PFSK-1 (cell line): ENCODE results near the gene SS18L1.
A peak's percentile ranks its signal among the peaks of the same experiment; 100 is the strongest.

Experiments
- FOXP2 ChIP-seq: optimal IDR thresholded peaks from 2 replicates; pipeline ENCODE3; 2011; ENCODE audit warnings: borderline replicate concordance, control low read depth, inconsistent platforms; ENCODE audit not compliant: insufficient read depth; ENCODE audit errors: extremely low read length, extremely low read depth
- POLR2AphosphoS5 ChIP-seq: IDR thresholded peaks from 2 replicates; pipeline ENCODE4 v1.6.1; 2012; ENCODE audit warnings: low read depth, mild to moderate bottlenecking, control low read depth, low read length, moderate library complexity
- REST ChIP-seq, 2 experiments: IDR thresholded peaks; 2 replicates each; pipeline versions ENCODE4 v1.6.1 to v1.8.0; 2011 to 2012; ENCODE audit warnings: low read depth in 2 of 2, low read length in 2 of 2, control low read depth in 1 of 2, inconsistent platforms in 1 of 2, mild to moderate bottlenecking in 1 of 2, moderate library complexity in 1 of 2; ENCODE audit not compliant: insufficient read depth in 1 of 2
- SIN3A ChIP-seq: IDR thresholded peaks from 2 replicates; pipeline ENCODE4 v1.6.1; 2012; ENCODE audit warnings: mild to moderate bottlenecking, low read length, moderate library complexity, borderline replicate concordance; ENCODE audit not compliant: insufficient read depth
- TAF1 ChIP-seq: IDR thresholded peaks from 2 replicates; pipeline ENCODE4 v1.6.1; 2012; ENCODE audit warnings: low read length, control low read depth, borderline replicate concordance; ENCODE audit not compliant: insufficient read depth

Gene SS18L1

GRCh38 chr20:62120365-62120762 lies 23.2 kb upstream of the SS18L1 start:
- no peak for TF ChIP-seq TAF1
- no peak for TF ChIP-seq REST (IDR thresholded peaks at IDR 0.05; ENCODE audit: insufficient read depth in 1 of 2, low read depth in 2 of 2, low read length in 2 of 2)
- TF ChIP-seq POLR2AphosphoS5 = no peak
- TF ChIP-seq SIN3A = no peak
- TF ChIP-seq FOXP2 = no peak

- TF ChIP-seq TAF1 = no peak
- no peak for TF ChIP-seq POLR2AphosphoS5
- TF ChIP-seq REST (IDR thresholded peaks at IDR 0.05; ENCODE audit: insufficient read depth in 1 of 2, low read depth in 2 of 2, low read length in 2 of 2) = no peak
- TF ChIP-seq SIN3A = no peak
- no peak for TF ChIP-seq FOXP2
These were observed 22.4 kb upstream of the SS18L1 start for GRCh38 chr20:62120990-62121775.

GRCh38 chr20:62121776-62122653 lies 21.6 kb upstream of the SS18L1 start, which contains the start of gene LSM14B:
Gene LSM14B, plus strand, starts transcription at chr20:62122475. Its CDS starts 192 bp downstream, at chr20:62122667.
- TF ChIP-seq POLR2AphosphoS5 = peak; percentile 72; the same call in 1 of the 2 replicates
- TF ChIP-seq REST (IDR thresholded peaks at IDR 0.05; ENCODE audit: insufficient read depth in 1 of 2, low read depth in 2 of 2, low read length in 2 of 2) = no peak
- peak; percentile 95; the same call in 1 of the 2 replicates for TF ChIP-seq SIN3A
- TF ChIP-seq FOXP2 = peak; percentile 85
- peak; percentile 52; the same call in 1 of the 2 replicates for TF ChIP-seq TAF1

GRCh38 chr20:62122654-62123449 lies 20.7 kb upstream of the SS18L1 start:
- no peak for TF ChIP-seq REST (IDR thresholded peaks at IDR 0.05; ENCODE audit: insufficient read depth in 1 of 2, low read depth in 2 of 2, low read length in 2 of 2)
- no peak for TF ChIP-seq SIN3A
- no peak for TF ChIP-seq FOXP2
- no peak for TF ChIP-seq TAF1
- TF ChIP-seq POLR2AphosphoS5 = no peak
